OCI-M1 (cell line): ENCODE measurements around the gene EYA2.

Source experiments
- DNase-seq: peaks from one replicate; lab custom pipeline; 2025; lab: John Stamatoyannopoulos, UW

The EYA2 gene

GRCh38 chr20:47227119-47227518 lies 332.5 kb downstream of the EYA2 start:
- no peak for DNase-seq

DNA sequence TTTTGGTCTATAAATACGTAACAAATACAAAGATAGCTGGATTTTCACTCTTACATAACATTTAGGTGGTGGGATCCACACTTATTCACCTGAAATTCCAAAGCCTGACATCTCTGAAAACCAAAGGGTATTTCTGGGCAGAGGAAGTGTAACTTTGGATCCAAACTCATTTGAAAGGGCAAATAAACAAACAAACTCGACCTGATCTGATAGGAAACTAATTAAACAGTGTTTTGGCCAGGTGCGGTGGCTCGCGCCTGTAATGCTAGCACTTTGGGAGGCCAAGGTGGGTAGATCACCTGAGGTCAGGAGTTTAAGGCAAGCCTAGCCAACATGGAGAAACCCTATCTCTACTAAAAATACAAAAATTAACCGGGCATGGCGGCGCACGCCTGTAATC lies 332.9 kb downstream of the EYA2 start:
- no peak for DNase-seq

DNA sequence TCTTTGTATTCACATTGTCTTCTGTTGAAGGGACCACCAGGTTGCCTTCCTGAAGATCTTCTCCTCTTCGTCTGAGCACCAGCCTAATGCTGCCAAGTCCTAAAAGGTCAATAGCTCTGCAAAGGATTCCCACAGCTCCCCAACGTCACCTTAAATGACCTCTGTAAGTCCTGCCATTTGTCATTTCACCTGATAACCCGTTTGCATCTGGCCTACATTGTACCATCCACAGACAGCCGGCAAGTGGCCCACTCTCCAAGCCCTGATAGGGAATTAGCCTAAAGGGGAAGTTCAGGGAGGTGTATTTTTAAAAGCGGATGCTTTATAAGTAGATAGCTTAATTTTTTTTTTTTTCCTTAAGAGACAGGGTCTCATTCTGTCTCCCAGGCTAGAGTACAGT lies 334.0 kb downstream of the EYA2 start:
- no peak for DNase-seq

- no peak for DNase-seq
Observed at GRCh38 chr20:47230811-47231256, 336.2 kb downstream of the EYA2 start.

DNA sequence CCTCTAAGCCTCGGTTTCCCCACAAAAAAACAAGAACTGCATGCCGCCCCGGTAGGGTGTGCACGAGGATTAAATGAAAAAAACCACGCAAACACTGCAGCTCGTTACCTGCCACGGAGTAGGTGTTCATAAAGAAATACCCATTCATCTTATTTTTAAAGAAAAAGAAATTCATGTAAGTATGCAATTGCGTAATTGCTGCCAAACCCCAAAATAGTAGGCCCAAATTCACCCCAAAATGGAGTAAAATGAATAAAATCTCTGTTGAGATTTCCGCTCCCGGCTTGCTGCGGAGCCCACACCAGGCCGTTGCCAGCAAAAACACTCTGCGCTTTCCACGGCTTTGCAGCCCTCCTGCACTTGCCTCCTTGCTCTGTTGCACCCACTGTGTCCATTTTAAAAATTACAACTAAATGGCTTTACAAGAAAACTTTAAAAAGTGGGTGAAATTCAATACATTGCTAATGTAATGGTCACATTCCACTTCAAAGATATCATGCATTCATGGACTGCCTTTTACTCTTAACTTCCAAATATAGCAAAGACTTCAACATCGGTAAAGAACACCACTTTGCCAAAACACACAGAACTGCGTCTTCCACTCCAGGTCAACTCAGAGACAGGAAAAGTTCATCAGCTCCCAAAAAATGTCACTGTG lies 336.9 kb downstream of the EYA2 start:
- no peak for DNase-seq

GRCh38 chr20:47232518-47232917 lies 337.9 kb downstream of the EYA2 start:
- DNase-seq: no peak

GRCh38 chr20:47233333-47234188 lies 338.9 kb downstream of the EYA2 start:
- DNase-seq: no peak

DNA sequence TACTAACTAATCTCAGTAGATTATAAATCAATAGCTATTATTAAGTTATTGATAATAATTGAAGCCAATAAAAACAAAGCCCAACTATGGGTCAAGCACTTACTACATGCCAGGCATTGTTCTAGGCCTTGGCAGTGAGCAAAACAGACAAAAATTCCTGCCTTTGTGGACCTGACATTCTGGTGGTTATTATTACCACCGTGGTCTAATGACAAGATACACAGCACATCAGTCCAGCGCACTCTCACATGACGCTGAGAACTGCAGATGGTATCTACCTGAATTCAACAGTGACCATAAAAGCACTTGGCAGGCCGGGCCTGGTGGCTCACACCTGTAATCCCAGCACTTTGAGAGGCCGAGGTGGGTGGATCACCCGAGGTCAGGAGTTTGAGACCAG lies 340.5 kb downstream of the EYA2 start:
- DNase-seq: no peak

- no peak for DNase-seq
Observed at GRCh38 chr20:47235853-47236638, 341.4 kb downstream of the EYA2 start.

GRCh38 chr20:47236639-47236900 lies 341.9 kb downstream of the EYA2 start:
- no peak for DNase-seq

DNA sequence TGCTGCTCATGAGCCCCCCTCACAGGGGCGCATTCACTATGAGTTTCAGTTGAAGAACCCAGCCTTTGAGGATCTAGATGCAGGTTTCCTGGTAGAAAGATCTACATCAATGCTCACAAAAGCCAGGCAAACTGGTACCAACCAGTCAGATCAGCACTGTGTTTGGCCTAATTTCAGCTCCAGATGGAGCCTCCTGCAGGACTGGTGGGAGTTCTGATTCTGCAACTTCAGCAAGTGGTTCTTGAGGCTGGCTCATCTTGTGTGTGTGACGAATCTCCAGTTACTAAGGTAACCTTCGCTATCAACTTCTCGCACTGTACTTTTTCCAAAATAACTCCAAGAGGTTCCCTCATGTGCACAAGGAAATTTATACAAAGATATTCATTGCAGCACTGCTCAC lies 343.1 kb downstream of the EYA2 start:
- no peak for DNase-seq
